HUDEP-2 (cell line): ENCODE results near the gene ASXL2.

Experiments
- DNase-seq, 76 experiments: peaks; one replicate each; lab custom pipeline; 2025; ENCODE audit not compliant: unreplicated experiment in 76 of 76; lab: John Stamatoyannopoulos, UW

Gene ASXL2

GRCh38 chr2:25808006-25808383 lies 70.3 kb downstream of the ASXL2 start:
- peak in 1 of 76 experiments; percentile 7 for DNase-seq

GRCh38 chr2:25806941-25807340 lies 71.3 kb downstream of the ASXL2 start:
- no peak for DNase-seq

- DNase-seq: no peak
Observed at GRCh38 chr2:25805987-25806386, 72.3 kb downstream of the ASXL2 start.

- DNase-seq: no peak
Observed at GRCh38 chr2:25804338-25804737, 73.9 kb downstream of the ASXL2 start.

- no peak for DNase-seq
Observed at GRCh38 chr2:25799301-25799700, 79.0 kb downstream of the ASXL2 start.

- no peak for DNase-seq
Observed at GRCh38 chr2:25797620-25798488, 80.4 kb downstream of the ASXL2 start.

GRCh38 chr2:25794544-25795276 lies 83.6 kb downstream of the ASXL2 start:
- no peak for DNase-seq

- no peak for DNase-seq
Observed at GRCh38 chr2:25790074-25790790, 88.1 kb downstream of the ASXL2 start.

- DNase-seq: no peak
Observed at GRCh38 chr2:25788457-25788856, 89.8 kb downstream of the ASXL2 start.

- DNase-seq: no peak
Observed at GRCh38 chr2:25787020-25787419, 91.3 kb downstream of the ASXL2 start.

- DNase-seq: no peak
Observed at GRCh38 chr2:25784404-25784803, 93.9 kb downstream of the ASXL2 start.

- DNase-seq: no peak
Observed at GRCh38 chr2:25777077-25777476, 101.2 kb downstream of the ASXL2 start.

- no peak for DNase-seq
Observed at GRCh38 chr2:25772078-25772477, 106.2 kb downstream of the ASXL2 start.

- no peak for DNase-seq
Observed at GRCh38 chr2:25763575-25763974, 114.7 kb downstream of the ASXL2 start.

- DNase-seq: no peak
Observed at GRCh38 chr2:25760297-25760696, 118.0 kb downstream of the ASXL2 start.

- no peak for DNase-seq
Observed at GRCh38 chr2:25758348-25758747, 119.9 kb downstream of the ASXL2 start.

- no peak for DNase-seq
Observed at GRCh38 chr2:25757906-25758305, 120.4 kb downstream of the ASXL2 start.

- no peak for DNase-seq
Observed at GRCh38 chr2:25756536-25756935, 121.8 kb downstream of the ASXL2 start.

- DNase-seq: no peak
Observed at GRCh38 chr2:25749676-25750075, 128.6 kb downstream of the ASXL2 start.

GRCh38 chr2:25744055-25744454 lies 134.2 kb downstream of the ASXL2 start:
- no peak for DNase-seq

- no peak for DNase-seq
Observed at GRCh38 chr2:25743132-25743830, 135.0 kb downstream of the ASXL2 start.
